ENCODE results near the gene NISCH. TPM values are rescaled to one million over a fixed set of nuclear protein-coding genes. Genes with fewer than 3 reads are reported as not detected.

The NISCH gene
- total RNA-seq, 2 experiments from 2014 or later = 72.9 to 84.1 TPM

DNA sequence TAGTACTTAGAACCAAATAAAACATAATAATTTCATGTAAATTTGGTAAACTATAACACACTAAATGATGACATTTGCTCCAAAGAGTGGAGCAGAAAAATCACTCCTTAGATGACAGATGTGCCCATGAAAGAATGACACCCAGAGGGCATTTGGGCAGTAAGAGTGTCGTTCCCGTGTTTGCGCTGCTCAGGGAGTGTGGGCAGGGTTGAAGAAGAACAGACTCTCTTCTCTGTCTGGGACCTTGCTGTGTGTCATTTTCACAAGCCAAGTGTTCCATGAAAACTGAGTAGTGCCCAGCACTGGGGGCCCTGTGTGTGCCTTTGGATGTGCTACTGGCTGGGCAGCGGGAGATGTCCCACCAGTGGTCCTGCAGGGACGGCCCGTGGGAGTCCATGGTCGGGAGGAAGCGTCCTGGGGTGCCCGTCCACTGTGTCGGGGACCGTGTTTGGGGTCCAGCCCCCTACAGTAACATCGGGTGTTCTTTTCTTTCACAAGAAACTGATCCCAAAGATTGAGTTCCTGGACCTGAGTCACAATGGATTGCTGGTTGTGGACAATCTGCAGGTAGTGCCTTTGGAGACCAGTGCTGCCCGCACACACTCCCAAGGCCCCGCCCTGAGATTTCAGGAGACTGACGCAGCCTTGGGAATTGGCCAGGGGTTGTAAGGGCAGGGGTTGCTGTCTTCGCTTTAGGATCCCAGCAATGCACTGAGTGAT lies 21.8 kb downstream of the NISCH start:
- peaks cover 51% of the 10 kb centered on the region for H3K36me3 Mint-ChIP-seq
- no peak overlapping the region for H3K4me3 Mint-ChIP-seq
- CTCF ChIA-PET = no interaction called here
- no peak overlapping the region for H3K27ac Mint-ChIP-seq
- DNase-seq (no peak), ATAC-seq (no peak)
- no peaks in the 10 kb centered on the region for H3K27me3 Mint-ChIP-seq
- no peaks in the 10 kb centered on the region for H3K9me3 Mint-ChIP-seq (ENCODE audit: low read depth)
- H3K4me1 Mint-ChIP-seq = no peaks in the 10 kb centered on the region

DNA sequence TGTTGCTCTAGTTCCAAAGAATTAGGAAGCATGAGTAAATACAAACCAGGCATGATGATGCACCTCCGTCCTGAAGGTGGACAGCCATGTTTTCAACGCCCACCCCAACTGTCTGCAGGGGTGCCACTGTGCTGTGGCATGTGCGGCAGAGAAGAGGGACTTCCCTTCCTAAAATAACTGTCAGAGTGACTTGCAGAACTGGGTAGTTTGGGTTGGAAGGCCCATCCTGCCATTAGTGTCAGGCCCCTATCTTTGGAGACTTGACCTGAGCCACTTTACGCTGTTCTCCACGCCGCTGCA lies 22.3 kb downstream of the NISCH start:
- Mint-ChIP-seq H3K36me3 (peaks cover 49% of the 10 kb centered on the region), H3K9me3 (ENCODE audit: low read depth) (no peaks in the 10 kb centered on the region), H3K27me3 (no peaks in the 10 kb centered on the region), H3K27ac (no peak overlapping the region), H3K4me3 (no peak overlapping the region), H3K4me1 (no peaks in the 10 kb centered on the region)
- DNase-seq (no peak), ATAC-seq (no peak)
- CTCF ChIA-PET = no interaction called here

DNA sequence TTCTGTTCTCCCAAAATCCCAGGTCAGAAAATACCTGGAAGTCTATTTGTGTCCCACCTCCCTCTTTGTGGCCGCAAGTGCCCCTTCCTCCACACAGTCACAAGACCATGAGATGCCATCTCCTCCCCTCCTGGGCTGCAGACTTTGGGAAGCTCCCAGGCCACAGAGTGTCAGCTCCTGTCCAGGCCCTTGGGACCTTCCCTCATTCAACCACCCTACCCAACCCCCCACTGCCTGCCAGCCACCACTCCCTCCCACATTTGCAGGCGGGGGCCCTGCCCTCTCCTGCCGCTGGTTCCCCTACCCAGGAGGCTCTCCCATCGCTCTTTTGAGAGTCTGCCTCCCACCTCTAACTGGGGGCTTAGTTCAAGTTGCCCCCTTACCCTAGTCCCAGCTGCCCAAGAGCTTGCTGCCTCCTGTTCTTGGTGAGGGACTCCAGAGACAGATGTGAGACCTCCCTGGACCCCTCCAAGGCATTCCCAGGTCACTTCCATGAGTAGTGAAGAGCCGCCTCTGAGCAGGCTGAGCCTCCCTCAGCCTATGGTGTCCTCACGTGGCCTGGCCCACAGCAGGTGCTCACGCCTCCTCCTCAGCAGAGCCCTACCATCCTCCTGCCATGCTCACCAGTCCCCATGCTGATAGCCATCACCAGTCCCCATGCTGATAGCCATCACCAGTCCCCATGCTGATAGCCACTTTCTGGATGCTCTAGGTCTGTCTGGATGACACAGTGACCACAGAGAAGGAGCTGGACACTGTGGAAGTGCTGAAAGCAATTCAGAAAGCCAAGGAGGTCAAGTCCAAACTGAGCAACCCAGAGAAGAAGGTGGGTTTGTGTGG lies 23.9 kb downstream of the NISCH start:
- H3K4me3 Mint-ChIP-seq = no peak overlapping the region
- ATAC-seq = no peak
- CTCF ChIA-PET = interaction anchor here (0.6 kb wide), 1 partner anchor 63 kb away, joined by 3 read pairs; no protein-coding TSS in a partner anchor
- no peak overlapping the region for H3K27ac Mint-ChIP-seq
- no peaks in the 10 kb centered on the region for H3K4me1 Mint-ChIP-seq
- no peaks in the 10 kb centered on the region for H3K27me3 Mint-ChIP-seq
- DNase-seq = no peak
- no peaks in the 10 kb centered on the region for H3K9me3 Mint-ChIP-seq (ENCODE audit: low read depth)
- H3K36me3 Mint-ChIP-seq = peaks cover 36% of the 10 kb centered on the region

DNA sequence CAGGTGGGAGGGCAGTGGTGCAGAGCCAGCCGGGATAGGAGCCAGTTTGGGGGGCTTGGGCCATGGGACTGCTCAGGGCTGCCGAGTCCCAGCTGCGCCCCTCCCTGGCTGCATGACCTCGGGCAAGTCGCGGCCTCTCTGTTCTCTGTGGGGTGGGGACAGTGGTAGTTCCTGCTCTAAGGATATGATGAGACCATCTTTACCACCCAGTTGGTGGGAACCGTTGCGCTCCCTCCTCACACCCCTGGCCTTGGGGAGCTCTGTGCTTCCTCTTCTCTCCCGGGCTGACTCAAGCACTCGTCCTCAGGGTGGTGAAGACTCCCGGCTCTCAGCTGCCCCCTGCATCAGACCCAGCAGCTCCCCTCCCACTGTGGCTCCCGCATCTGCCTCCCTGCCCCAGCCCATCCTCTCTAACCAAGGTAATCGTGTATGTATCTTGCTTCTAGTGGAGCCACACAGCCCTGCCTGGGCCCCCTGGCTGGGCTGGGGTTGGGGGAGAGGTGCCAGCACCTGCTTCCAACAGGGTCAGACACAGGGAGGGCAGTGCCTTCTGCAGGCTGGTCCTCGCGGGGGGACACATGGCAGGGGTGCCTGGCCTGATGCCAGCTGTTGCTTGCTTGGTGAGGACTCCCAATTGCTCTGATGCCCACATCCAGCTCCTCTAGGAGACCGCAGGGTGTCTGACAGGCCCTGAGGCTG lies 24.6 kb downstream of the NISCH start:
- Mint-ChIP-seq H3K4me3 (no peak overlapping the region), H3K9me3 (ENCODE audit: low read depth) (no peaks in the 10 kb centered on the region), H3K27me3 (no peaks in the 10 kb centered on the region), H3K4me1 (no peaks in the 10 kb centered on the region), H3K27ac (no peak overlapping the region), H3K36me3 (peaks cover 33% of the 10 kb centered on the region)
- CTCF ChIA-PET = no interaction called here
- DNase-seq = no peak
- no peak for ATAC-seq

DNA sequence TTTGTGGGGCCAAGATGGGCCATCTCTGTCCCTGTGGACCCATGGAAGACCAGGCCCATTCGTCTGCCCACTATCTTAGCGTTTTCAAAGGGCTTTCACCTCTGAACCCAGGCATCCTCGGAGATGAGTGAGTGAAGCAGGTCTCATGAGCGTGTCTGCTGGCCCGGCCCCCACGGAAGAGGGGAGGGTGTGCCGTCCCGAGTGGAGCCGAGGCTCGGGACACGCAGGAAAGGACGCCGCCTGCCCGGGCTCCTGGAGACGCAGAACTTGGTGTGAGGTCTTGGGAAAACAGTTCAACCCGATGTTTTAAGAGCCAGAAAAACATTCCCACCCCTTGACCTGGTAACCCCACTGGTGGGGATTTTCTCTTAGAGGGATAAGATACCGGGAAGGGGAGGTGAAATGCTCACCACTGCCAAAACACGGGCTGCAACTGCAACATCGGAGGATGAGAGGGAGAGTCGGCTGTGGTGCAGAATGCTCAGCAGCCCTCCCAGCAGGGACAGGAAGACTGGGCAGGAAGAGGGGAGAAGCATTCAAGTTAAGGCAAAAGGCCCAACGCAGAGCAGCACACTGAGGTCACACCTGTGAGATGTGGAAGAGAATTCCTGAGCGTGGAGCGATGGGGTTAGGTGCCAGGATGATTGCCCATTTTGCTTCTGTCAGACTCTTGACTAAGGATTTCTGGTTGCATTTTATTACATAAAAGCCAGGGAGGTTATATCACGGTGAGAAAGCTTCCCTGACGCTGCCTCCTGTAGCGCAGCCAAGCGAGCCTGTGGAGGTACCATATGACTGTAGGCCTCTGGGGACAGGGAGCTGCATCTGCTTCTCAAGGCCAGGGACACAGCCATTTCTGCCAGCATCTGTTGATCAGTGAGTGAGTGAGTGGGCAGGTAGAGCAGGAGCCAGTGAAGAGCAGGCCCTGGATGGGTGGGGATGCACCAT lies 25.6 kb downstream of the NISCH start:
- no peak for DNase-seq
- H3K4me1 Mint-ChIP-seq = no peaks in the 10 kb centered on the region
- H3K27me3 Mint-ChIP-seq = no peaks in the 10 kb centered on the region
- peaks cover 27% of the 10 kb centered on the region for H3K36me3 Mint-ChIP-seq
- H3K27ac Mint-ChIP-seq = no peak overlapping the region
- H3K4me3 Mint-ChIP-seq = no peak overlapping the region
- CTCF ChIA-PET = no interaction called here
- no peak for ATAC-seq
- no peaks in the 10 kb centered on the region for H3K9me3 Mint-ChIP-seq (ENCODE audit: low read depth)

DNA sequence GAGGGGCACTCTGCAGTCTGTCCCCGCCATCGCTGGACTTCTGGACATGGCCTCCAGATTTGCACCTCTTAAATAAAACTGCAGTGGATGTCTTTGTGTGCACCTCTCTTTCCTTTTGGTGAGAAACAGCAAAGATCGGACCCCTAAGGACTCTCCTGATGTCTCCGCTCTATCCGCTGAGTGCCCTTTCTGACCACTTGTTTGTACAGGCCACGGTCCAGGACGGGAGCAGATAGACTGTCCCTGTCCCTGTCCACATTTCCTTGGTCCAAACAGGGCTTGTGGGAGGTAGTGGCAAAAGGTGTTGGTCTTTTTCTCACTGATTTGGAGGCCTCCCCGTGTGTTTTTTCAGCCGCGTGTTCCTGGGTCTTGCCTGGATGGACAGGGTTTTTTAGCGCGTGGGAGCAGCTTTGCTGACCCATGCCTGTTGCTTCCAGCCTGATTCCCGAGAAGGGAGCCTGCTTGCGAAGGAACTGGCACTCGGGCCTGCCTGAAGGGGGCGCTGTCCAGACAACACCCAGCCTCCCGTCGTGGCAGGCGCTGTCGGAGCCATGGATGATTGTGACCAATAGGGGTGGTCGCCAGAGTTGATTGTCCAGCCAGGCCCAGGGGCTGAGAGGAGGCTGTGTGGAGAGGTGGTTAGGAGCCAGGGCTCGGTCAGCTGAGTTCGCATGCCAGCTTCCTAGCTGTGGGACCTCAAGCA lies 26.6 kb downstream of the NISCH start:
- Mint-ChIP-seq H3K4me1 (no peaks in the 10 kb centered on the region), H3K9me3 (ENCODE audit: low read depth) (no peaks in the 10 kb centered on the region), H3K36me3 (peaks cover 22% of the 10 kb centered on the region), H3K4me3 (no peak overlapping the region), H3K27me3 (no peaks in the 10 kb centered on the region), H3K27ac (no peak overlapping the region)
- ATAC-seq = no peak
- CTCF ChIA-PET = no interaction called here
- no peak for DNase-seq

DNA sequence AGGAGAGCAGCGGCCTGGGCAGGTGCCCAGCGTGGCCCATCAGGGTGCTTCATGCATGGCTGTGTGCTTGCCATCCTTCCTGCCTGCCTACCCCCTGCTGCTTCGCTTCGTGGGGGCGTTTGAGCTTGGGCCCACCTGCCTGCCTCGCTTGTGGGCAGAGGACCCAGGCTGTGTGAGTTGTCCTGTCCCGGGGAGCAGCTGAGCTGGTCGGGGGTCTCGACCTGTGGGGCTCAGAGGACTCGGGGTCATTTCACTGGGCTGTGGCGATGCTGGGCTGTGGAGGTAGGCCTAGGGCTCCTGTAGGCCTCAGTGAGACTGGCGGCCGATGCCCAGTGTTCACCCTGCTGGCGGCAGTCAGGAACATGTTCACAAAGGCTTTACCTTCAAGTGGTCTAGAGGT lies 27.7 kb downstream of the NISCH start:
- Mint-ChIP-seq H3K27me3 (no peaks in the 10 kb centered on the region), H3K4me1 (no peaks in the 10 kb centered on the region), H3K36me3 (peaks cover 22% of the 10 kb centered on the region), H3K9me3 (ENCODE audit: low read depth) (no peaks in the 10 kb centered on the region), H3K27ac (no peak overlapping the region), H3K4me3 (no peak overlapping the region)
- no peak for DNase-seq
- CTCF ChIA-PET = interaction anchor here (0.8 kb wide), 1 partner anchor 43 kb away, joined by 3 read pairs; no protein-coding TSS in a partner anchor
- no peak for ATAC-seq

DNA sequence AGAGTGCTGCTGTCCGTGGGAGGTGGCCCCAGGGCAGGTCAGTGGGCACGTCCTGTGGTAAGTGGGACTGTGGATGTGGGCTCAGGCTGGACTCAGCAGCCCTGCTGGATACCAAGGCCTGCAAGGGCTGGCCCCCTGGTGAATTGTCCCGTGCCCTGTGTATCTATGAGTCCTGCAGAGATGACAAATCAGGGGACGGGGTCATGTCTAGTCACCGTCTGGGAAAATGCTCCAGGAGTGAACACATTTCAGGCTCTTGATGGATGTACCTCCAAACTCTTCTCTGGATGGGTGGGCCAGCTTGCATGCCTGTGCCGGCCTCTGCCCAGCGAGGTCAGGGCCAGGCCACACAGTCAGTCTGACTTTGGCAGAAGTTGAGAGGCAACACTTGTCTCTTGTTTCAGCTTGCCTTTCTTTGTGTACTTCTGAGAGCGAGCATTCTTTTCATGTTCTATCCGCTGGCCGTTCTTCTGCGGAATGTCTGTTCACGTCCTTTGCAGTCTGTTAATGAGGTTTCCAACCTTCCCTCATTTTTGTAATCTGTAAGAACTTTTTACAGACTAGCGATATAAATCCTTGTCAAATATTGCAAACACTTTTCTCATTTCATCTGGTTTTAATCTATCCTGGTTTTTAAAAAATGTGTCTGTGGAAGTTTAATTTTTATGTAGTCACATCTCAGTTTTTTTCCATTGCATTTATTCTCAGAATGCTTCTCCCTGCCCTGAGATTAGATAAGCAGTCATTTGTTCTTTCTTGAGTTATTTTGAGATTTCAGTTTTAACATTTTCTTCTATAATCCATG lies 28.4 kb downstream of the NISCH start:
- no peak for DNase-seq
- CTCF ChIA-PET = interaction anchor here (0.8 kb wide), 1 partner anchor 42 kb away, joined by 3 read pairs; no protein-coding TSS in a partner anchor
- ATAC-seq = no peak
- Mint-ChIP-seq H3K4me3 (no peak overlapping the region), H3K4me1 (no peaks in the 10 kb centered on the region), H3K27me3 (no peaks in the 10 kb centered on the region), H3K36me3 (peaks cover 21% of the 10 kb centered on the region), H3K27ac (no peak overlapping the region), H3K9me3 (ENCODE audit: low read depth) (no peaks in the 10 kb centered on the region)

DNA sequence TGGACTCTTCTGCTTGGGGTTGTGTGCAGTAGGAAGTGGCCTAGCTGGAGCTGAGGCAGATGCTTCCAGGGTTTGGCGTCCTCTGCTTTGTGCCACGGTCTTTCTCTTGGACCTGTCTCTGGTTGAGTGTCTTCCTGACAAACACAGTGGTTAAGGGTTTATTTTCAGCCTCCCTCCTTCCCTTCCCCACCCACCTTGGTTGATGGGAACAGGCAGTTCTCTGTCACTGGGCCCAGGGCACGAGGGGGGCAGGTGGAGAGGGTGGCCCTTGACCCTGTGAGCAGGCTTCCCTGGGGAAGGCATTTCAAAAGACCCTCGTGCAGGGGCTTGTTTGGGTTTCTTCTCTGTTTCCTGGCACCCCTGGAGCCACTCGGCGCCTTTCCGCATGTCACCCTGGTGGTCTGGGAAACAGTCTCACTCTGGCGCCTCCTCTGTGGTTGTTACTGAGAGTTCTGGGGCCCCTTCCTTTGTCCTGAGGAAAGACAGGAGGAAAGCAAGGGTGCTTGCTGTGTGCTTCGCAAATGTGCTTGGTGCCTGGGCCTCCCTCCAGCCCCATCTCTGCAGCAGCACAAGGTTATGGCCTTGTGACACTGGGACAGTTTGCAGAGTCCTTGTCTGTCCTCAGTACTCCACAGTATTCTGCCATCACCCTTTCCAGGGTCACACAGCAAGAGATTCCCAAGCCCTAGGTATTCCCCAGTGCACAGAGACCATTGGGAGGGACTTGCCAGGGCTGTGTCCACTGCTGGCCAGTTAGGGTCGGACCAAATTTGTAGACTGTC lies 29.5 kb downstream of the NISCH start:
- no peaks in the 10 kb centered on the region for H3K9me3 Mint-ChIP-seq (ENCODE audit: low read depth)
- no peaks in the 10 kb centered on the region for H3K27me3 Mint-ChIP-seq
- no peak overlapping the region for H3K4me3 Mint-ChIP-seq
- peaks cover 15% of the 10 kb centered on the region for H3K36me3 Mint-ChIP-seq
- DNase-seq (no peak), ATAC-seq (no peak)
- CTCF ChIA-PET = no interaction called here
- H3K4me1 Mint-ChIP-seq = no peaks in the 10 kb centered on the region
- H3K27ac Mint-ChIP-seq = no peak overlapping the region

DNA sequence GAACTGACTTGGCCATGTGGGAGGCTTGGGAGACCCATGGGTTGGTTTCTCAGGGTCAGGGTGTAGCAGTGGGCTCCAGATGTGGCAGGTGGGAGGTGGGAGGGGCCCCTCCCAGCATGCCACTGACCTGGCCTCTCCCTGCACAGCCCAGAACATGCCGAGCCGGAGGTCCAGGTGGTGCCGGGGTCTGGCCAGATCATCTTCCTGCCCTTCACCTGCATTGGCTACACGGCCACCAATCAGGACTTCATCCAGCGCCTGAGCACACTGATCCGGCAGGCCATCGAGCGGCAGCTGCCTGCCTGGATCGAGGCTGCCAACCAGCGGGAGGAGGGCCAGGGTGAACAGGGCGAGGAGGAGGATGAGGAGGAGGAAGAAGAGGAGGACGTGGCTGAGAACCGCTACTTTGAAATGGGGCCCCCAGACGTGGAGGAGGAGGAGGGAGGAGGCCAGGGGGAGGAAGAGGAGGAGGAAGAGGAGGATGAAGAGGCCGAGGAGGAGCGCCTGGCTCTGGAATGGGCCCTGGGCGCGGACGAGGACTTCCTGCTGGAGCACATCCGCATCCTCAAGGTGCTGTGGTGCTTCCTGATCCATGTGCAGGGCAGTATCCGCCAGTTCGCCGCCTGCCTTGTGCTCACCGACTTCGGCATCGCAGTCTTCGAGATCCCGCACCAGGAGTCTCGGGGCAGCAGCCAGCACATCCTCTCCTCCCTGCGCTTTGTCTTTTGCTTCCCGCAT lies 31.8 kb downstream of the NISCH start:
- peaks cover 8% of the 10 kb centered on the region for H3K36me3 Mint-ChIP-seq
- ATAC-seq = no peak
- H3K9me3 Mint-ChIP-seq (ENCODE audit: low read depth) = no peaks in the 10 kb centered on the region
- CTCF ChIA-PET = no interaction called here
- no peak overlapping the region for H3K27ac Mint-ChIP-seq
- no peaks in the 10 kb centered on the region for H3K27me3 Mint-ChIP-seq
- H3K4me1 Mint-ChIP-seq = no peaks in the 10 kb centered on the region
- DNase-seq = no peak
- H3K4me3 Mint-ChIP-seq = no peak overlapping the region

Data from activated CD8-positive, alpha-beta memory T cell treated with anti-CD3 and anti-CD28 coated beads, Interleukin-2, amount 10 ng/mL, durations not matched to agents 7 days and 5 days (primary cell).